Breast epithelium (tissue), 4 donors: ENCODE measurements around the gene TENM4. TPM values are rescaled to one million over a fixed set of nuclear protein-coding genes. Genes with fewer than 3 reads are reported as not detected.
A peak's percentile ranks its signal among the peaks of the same experiment; 100 is the strongest.

Experiments
- DNase-seq, 2 donors: peaks; one replicate each; pipeline ENCODE4 v3.0.0-alpha.2; 2019; ENCODE audit warnings: low spot score in 2 of 2
- H3K27ac ChIP-seq, 2 donors: fragments of 200-600 bp; sonication (generic) in 1 of 2; one replicate each; pipeline ENCODE4 v1.5.1; 2016 to 2019; ENCODE audit warnings: mild to moderate bottlenecking in 1 of 2
- H3K27me3 ChIP-seq, 2 donors: fragments of 200-600 bp; sonication (generic) in 1 of 2; one replicate each; pipeline versions ENCODE4 v1.5.1 to v1.6.0; 2017 to 2019; ENCODE audit warnings: control low read depth in 1 of 2, mild to moderate bottlenecking in 1 of 2
- H3K36me3 ChIP-seq: fragments of 200-600 bp; one replicate; pipeline ENCODE4 v1.5.1; 2019
- H3K4me1 ChIP-seq, 2 donors: fragments of 200-600 bp; sonication (generic); one replicate each; pipeline ENCODE4 v1.5.1; 2016 to 2019; ENCODE audit warnings: control low read depth in 1 of 2
- H3K4me3 ChIP-seq, 3 donors: fragments of 200-600 bp; sonication (generic); 1 replicate in 2 of 3; 2 replicates in 1 of 3; pipeline ENCODE4 v1.5.1; 2016 to 2019; ENCODE audit warnings: mild to moderate bottlenecking in 3 of 3, moderate library complexity in 2 of 3
- H3K9me3 ChIP-seq, 2 donors: fragments of 200-600 bp; sonication (generic) in 1 of 2; one replicate each; pipeline ENCODE4 v1.5.1; 2016 to 2019; ENCODE audit warnings: control low read depth in 1 of 2
- POLR2A ChIP-seq: fragments of 450-650 bp; IDR thresholded peaks from one replicate; pipeline ENCODE4 v1.6.1; 2016; ENCODE audit warnings: antibody characterized with exemption, mild to moderate bottlenecking, moderate library complexity
- POLR2AphosphoS5 ChIP-seq, 3 donors: sonication (generic); formaldehyde crosslinking; IDR thresholded peaks; one replicate each; pipeline ENCODE4 v1.6.1; 2017; ENCODE audit warnings: antibody characterized with exemption in 3 of 3
- intact Hi-C: fragments of 100-400 bp; cut with DNase I; formaldehyde crosslinking; loops from one replicate; pipeline ENCODE4 v1.15.1; 2023; ENCODE audit warnings: low total_unique reads
- total RNA-seq, 3 donors: library from RNA; depleted of rRNA; stranded (reverse); fragments of >200 nt; gene quantifications; one replicate each; pipeline ENCODE4 v1.1.0, GENCODE V29; 2016
- TF ChIP-seq, protein P1 (sequence below), 3 donors: fragments of 450-650 bp; IDR thresholded peaks; one replicate each; pipeline ENCODE4 v1.5.1; 2016 to 2017; ENCODE audit warnings: antibody characterized with exemption in 3 of 3, mild to moderate bottlenecking in 3 of 3, moderate library complexity in 3 of 3

Gene TENM4
- total RNA-seq, 3 donors from 2014 or later: 0.29 to 7.9 (median 4.8) TPM

DNA sequence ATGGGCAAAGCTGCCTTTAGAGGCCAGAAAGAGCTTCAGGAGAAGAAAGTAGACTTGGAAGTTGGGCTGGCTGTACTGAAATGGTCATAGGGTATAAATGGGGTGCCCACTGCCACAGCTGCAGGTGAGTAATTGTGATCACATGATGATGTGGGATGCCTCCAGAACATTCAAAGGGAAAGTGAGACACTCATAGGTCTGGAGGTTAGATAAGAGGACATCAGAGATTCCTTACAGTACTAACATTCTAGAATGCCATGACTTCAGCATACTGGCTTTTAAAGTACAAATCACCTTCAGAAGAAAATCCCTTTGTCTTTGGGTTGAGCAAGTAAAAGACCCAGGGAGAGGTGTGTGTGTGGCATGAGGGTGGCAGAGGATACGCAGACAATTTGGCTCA, 419.2 kb downstream of the TENM4 start:
- DNase-seq: no peak
- no peaks in the 10 kb centered on the region for H3K9me3 ChIP-seq
- intact Hi-C loops: no loop called here
- H3K27ac ChIP-seq: no peak overlapping the region
- TF ChIP-seq POLR2A (no peak), POLR2AphosphoS5 (IDR thresholded peaks at IDR 0.05) (no peak)
- TF ChIP-seq, protein P1, sequence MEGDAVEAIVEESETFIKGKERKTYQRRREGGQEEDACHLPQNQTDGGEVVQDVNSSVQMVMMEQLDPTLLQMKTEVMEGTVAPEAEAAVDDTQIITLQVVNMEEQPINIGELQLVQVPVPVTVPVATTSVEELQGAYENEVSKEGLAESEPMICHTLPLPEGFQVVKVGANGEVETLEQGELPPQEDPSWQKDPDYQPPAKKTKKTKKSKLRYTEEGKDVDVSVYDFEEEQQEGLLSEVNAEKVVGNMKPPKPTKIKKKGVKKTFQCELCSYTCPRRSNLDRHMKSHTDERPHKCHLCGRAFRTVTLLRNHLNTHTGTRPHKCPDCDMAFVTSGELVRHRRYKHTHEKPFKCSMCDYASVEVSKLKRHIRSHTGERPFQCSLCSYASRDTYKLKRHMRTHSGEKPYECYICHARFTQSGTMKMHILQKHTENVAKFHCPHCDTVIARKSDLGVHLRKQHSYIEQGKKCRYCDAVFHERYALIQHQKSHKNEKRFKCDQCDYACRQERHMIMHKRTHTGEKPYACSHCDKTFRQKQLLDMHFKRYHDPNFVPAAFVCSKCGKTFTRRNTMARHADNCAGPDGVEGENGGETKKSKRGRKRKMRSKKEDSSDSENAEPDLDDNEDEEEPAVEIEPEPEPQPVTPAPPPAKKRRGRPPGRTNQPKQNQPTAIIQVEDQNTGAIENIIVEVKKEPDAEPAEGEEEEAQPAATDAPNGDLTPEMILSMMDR (IDR thresholded peaks at IDR 0.05): no peak
- no peak overlapping the region for H3K4me3 ChIP-seq
- H3K27me3 ChIP-seq: no peaks in the 10 kb centered on the region
- no peaks in the 10 kb centered on the region for H3K36me3 ChIP-seq
- no peaks in the 10 kb centered on the region for H3K4me1 ChIP-seq

- Histone ChIP-seq H3K9me3 (no peaks in the 10 kb centered on the region), H3K4me3 (no peak overlapping the region), H3K36me3 (no peaks in the 10 kb centered on the region), H3K27me3 (no peaks in the 10 kb centered on the region), H3K27ac (no peak overlapping the region), H3K4me1 (no peaks in the 10 kb centered on the region)
- intact Hi-C loops: no loop called here
- no peak for DNase-seq
- no peak for TF ChIP-seq POLR2AphosphoS5 (IDR thresholded peaks at IDR 0.05)
- TF ChIP-seq, protein P1 (IDR thresholded peaks at IDR 0.05): no peak
- TF ChIP-seq POLR2A: no peak
Observed at GRCh38 chr11:79019975-79020374, 420.9 kb downstream of the TENM4 start.

DNA sequence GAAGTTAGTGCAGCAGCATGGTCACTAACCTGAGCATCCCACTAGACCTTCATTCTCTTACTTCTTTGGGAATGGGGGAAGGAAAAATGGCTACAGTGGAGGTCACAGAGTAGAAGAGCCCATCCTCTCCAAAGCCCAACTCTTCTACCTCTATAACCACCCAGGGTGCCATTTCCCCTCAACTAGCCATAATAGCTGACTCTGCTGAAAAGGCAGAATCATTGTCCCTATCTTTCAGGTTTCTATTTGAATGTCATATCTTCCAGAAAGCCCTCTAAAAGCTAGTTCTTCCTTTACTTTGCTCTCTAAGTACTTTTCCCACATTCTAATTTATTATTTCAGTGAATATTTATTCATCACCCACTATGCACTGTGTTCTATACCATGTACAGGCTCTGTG, 421.6 kb downstream of the TENM4 start:
- H3K27me3 ChIP-seq: no peaks in the 10 kb centered on the region
- no peak overlapping the region for H3K27ac ChIP-seq
- H3K9me3 ChIP-seq: no peaks in the 10 kb centered on the region
- intact Hi-C loops: no loop called here
- TF ChIP-seq, protein P1 (IDR thresholded peaks at IDR 0.05): no peak
- TF ChIP-seq POLR2A: no peak
- no peak for TF ChIP-seq POLR2AphosphoS5 (IDR thresholded peaks at IDR 0.05)
- DNase-seq: no peak
- no peak overlapping the region for H3K4me3 ChIP-seq
- no peaks in the 10 kb centered on the region for H3K36me3 ChIP-seq
- H3K4me1 ChIP-seq: no peaks in the 10 kb centered on the region

- Histone ChIP-seq H3K9me3 (no peaks in the 10 kb centered on the region), H3K4me3 (no peak overlapping the region), H3K4me1 (no peaks in the 10 kb centered on the region), H3K27me3 (no peaks in the 10 kb centered on the region), H3K27ac (peak overlapping the region in 1 of 2 donors; percentile 38), H3K36me3 (no peaks in the 10 kb centered on the region)
- TF ChIP-seq, protein P1 (IDR thresholded peaks at IDR 0.05): no peak
- TF ChIP-seq POLR2A: no peak
- TF ChIP-seq POLR2AphosphoS5 (IDR thresholded peaks at IDR 0.05): no peak
- intact Hi-C loops: no loop called here
- DNase-seq: no peak
Observed at GRCh38 chr11:79018371-79018849, 422.4 kb downstream of the TENM4 start.

DNA sequence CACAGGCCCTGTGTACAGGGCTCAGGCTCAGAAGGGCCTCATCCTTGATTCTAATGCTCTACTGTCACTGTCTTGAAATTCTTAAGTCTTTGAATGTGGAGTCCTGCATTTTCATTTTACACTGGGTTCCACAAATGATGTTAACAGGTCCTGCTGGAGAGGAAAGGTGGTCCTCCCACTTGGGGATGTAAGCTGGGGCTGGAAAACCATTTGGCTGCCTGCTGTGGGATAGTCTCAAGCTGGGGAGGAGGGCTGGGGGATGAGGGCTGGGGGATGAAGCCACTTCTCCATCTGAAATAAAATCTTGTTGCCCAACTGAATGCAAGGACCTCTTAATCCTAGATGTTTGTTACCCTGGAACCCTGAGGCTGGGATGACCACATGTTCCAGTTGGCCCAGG, 423.0 kb downstream of the TENM4 start:
- no peaks in the 10 kb centered on the region for H3K27me3 ChIP-seq
- H3K9me3 ChIP-seq: no peaks in the 10 kb centered on the region
- peak overlapping the region in 1 of 2 donors; percentile 38 for H3K27ac ChIP-seq
- no peaks in the 10 kb centered on the region for H3K36me3 ChIP-seq
- no peak overlapping the region for H3K4me3 ChIP-seq
- no peaks in the 10 kb centered on the region for H3K4me1 ChIP-seq
- TF ChIP-seq POLR2A: no peak
- no peak for TF ChIP-seq POLR2AphosphoS5 (IDR thresholded peaks at IDR 0.05)
- TF ChIP-seq, protein P1 (IDR thresholded peaks at IDR 0.05): no peak
- intact Hi-C loops: no loop called here
- no peak for DNase-seq
